ENCODE measurements around the gene SLC26A11. TPM values are rescaled to one million over a fixed set of nuclear protein-coding genes. Genes with fewer than 3 reads are reported as not detected.

The SLC26A11 gene
- total and polyA plus RNA-seq, 2 of the 13 experiments (the other 11 are each of a cell fraction or from before 2014, with no cell fraction given) = 8.7 to 13.2 TPM

DNA sequence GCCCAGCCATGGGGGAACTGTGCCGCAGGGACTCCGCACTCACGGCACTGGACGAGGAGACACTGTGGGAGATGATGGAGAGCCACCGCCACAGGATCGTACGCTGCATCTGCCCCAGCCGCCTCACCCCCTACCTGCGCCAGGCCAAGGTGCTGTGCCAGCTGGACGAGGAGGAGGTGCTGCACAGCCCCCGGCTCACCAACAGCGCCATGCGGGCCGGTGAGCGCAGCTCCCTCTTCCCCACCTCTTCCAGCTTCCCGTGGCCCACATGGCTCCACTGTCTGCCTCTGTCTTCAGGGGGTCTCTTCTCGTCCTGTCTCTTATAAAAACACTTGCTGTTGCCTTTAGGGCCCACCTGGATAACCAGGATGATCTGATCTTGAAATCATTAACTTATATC is 38.8 kb upstream of the SLC26A11 start (continued):
- no peak for TF ChIP-seq HES4 (CRISPR knock-in tag; IDR thresholded peaks at IDR 0.05; ENCODE audit: borderline replicate concordance)
- TF ChIP-seq SIN3A (IDR thresholded peaks at IDR 0.05; ENCODE audit: borderline replicate concordance, low read depth, low read length) = no peak
- no peak for TF ChIP-seq SAP130 (CRISPR knock-in tag; IDR thresholded peaks at IDR 0.05; ENCODE audit: low read depth)
- TF ChIP-seq RBFOX2 (IDR thresholded peaks at IDR 0.05; ENCODE audit: low read depth, low read length) = no peak
- no peak for TF ChIP-seq ZBTB8A (CRISPR knock-in tag; IDR thresholded peaks at IDR 0.05; ENCODE audit: borderline replicate concordance, low read depth)

DNA sequence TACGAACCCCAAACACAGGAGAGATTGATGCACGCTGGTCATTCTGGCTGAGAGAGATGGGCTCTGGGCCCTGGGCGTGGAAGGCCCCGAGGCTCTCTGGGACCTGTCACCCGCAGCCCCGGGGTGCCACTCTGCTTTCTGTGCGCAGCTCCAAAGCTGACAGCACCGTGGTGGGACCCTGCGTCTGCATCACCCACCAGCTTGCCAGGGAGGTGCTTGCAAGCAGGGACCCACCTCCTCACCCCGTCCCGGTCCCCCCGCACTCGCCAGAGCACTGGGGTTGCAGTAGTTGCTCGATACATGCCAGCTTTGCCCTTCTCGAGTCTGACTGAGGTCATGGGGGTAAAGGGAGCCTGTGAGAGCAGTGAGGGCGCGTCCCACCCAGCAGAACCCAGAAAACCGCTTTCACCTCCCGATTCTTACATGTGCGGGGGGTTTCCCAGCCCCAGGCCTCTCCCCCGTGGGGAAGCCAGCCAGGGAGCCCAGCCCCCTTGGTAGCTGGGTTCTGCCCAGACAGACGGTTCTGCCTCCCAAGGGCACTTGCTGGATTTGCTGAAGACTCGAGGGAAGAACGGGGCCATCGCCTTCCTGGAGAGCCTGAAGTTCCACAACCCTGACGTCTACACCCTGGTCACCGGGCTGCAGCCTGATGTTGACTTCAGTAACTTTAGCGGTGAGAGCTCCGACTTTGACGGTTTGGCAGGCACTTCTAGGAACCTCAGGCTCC is 37.9 kb upstream of the SLC26A11 start:
- BruUV-seq (replicated peaks) = no TSS peak
- intact Hi-C loops (cut with micrococcal nuclease; ENCODE audit: unreplicated experiment) (no loop called here), in situ Hi-C loops (cut with HindIII; ENCODE audit: extremely low pct_ligation_motif_present, low pct_unique_long_range_greater_than_20kb) (no loop called here)
- H3K27ac ChIP-seq (ENCODE audit: extremely low read length, insufficient read depth, low read length) = no peak overlapping the region
- H3K9ac ChIP-seq (ENCODE audit: insufficient read depth, low read depth, low read length) = no peak overlapping the region
- peaks cover 14% of the 10 kb centered on the region for H3K4me1 ChIP-seq (ENCODE audit: insufficient read depth, low read length)
- no peak for TF ChIP-seq ZFP1 (CRISPR knock-in tag; IDR thresholded peaks at IDR 0.05)
- TF ChIP-seq SMARCE1 (IDR thresholded peaks at IDR 0.05; ENCODE audit: borderline replicate concordance) = no peak
- no peak for TF ChIP-seq ZNF615 (CRISPR knock-in tag; IDR thresholded peaks at IDR 0.05; ENCODE audit: borderline replicate concordance)
- no peak for TF ChIP-seq HNF4G (IDR thresholded peaks at IDR 0.05; ENCODE audit: borderline replicate concordance, low read depth, low read length)
- TF ChIP-seq HNF4G (CRISPR knock-in tag; IDR thresholded peaks at IDR 0.05; ENCODE audit: borderline replicate concordance, low read depth) = no peak
- TF ChIP-seq RNF2 (conservative IDR thresholded peaks at IDR 0.05; ENCODE audit: low read depth) = no peak
- no peaks in the 10 kb centered on the region for H3K36me3 ChIP-seq (replicated peaks in 1 of 2; ENCODE audit: control insufficient read depth in 1 of 2, insufficient read depth in 2 of 2, low read length in 2 of 2)
- H4K20me1 ChIP-seq (ENCODE audit: insufficient read depth, low read length) = no peaks in the 10 kb centered on the region
- H3K4me2 ChIP-seq (ENCODE audit: low read depth, low read length) = no peak overlapping the region
- H3K27me3 ChIP-seq (ENCODE audit: control insufficient read depth in 1 of 2, insufficient read depth in 2 of 2, low read length in 2 of 2) = peaks cover 14 to 95% of the 10 kb centered on the region in 2 experiments
- DNase-seq (ENCODE audit: low spot score) (no peak), ATAC-seq (no peak), FAIRE-seq (no peak)
- no peak overlapping the region for H2AFZ ChIP-seq (ENCODE audit: low read length)
- H3K4me3 ChIP-seq (replicated peaks in 1 of 3; ENCODE audit: insufficient read depth in 1 of 3, low read depth in 2 of 3, low read length in 3 of 3) = no peak overlapping the region
- WGBS (ENCODE audit: low lambda C conversion rate) = 48% methylated on average over 25 of the region's 30 CpGs
- POLR2A ChIA-PET = no interaction called here
- CTCF ChIA-PET (ENCODE audit: low intra/inter-chr PET ratio, low total read pairs) = no interaction called here
- no peaks in the 10 kb centered on the region for H3K9me3 ChIP-seq (ENCODE audit: low read length)
- no peaks in the 10 kb centered on the region for H3K79me2 ChIP-seq (ENCODE audit: insufficient read depth, low read length)

Measured in HepG2 (cell line).